H1 (cell line): ENCODE data around the gene RAD51B. TPM values are rescaled to one million over a fixed set of nuclear protein-coding genes. Genes with fewer than 3 reads are reported as not detected.

Experiments
- CTCF ChIA-PET: fragments of 300-600 bp; sonication (Branson Sonifier 250); formaldehyde crosslinking; loops from one replicate; lab custom pipeline; 2021; ENCODE audit not compliant: partially characterized antibody; lab: Charles Lee
- POLR2A ChIA-PET: fragments of 300-600 bp; sonication (Branson Sonifier 250); formaldehyde crosslinking; loops from one replicate; lab custom pipeline; 2021; ENCODE audit warnings: inconsistent platforms; ENCODE audit not compliant: partially characterized antibody; lab: Charles Lee
- DNase-seq, 2 experiments: peaks; one replicate each; pipeline versions ENCODE4 v3.0.0 to v3.0.0-alpha.2; 2010 to 2022; ENCODE audit warnings: low spot score in 2 of 2, low read depth in 1 of 2, mixed read lengths in 1 of 2
- FAIRE-seq: peaks from 2 replicates; lab custom pipeline; 2011; peaks lifted over from hg19 to GRCh38; lab: Jason Lieb, UNC
- H2AFZ ChIP-seq: 2 replicates; pipeline ENCODE4 v1.8.1; 2012; ENCODE audit warnings: low read length, inconsistent platforms
- H2AK5ac ChIP-seq: 2 replicates; pipeline ENCODE4 v1.6.1; 2013; ENCODE audit warnings: low read depth, low read length
- H2BK120ac ChIP-seq: replicated peaks from 2 replicates; pipeline ENCODE3; 2013; ENCODE audit warnings: low read depth, low read length, inconsistent platforms
- H2BK12ac ChIP-seq: 2 replicates; pipeline ENCODE4 v1.6.1; 2013; ENCODE audit warnings: low read depth, low read length
- H2BK15ac ChIP-seq: 2 replicates; pipeline ENCODE4 v1.6.1; 2013; ENCODE audit warnings: low read length
- H2BK20ac ChIP-seq: 2 replicates; pipeline ENCODE4 v1.6.1; 2013; ENCODE audit warnings: low read length
- H2BK5ac ChIP-seq: 2 replicates; pipeline ENCODE4 v1.6.1; 2013; ENCODE audit warnings: low read depth, low read length
- H3K14ac ChIP-seq: 2 replicates; pipeline ENCODE4 v1.6.1; 2013; ENCODE audit warnings: inconsistent platforms; ENCODE audit not compliant: insufficient read length
- H3K18ac ChIP-seq: 2 replicates; pipeline ENCODE4 v1.6.1; 2013; ENCODE audit warnings: low read length; ENCODE audit errors: extremely low read depth
- H3K23ac ChIP-seq: 2 replicates; pipeline ENCODE4 v1.6.1; 2013; ENCODE audit warnings: inconsistent platforms; ENCODE audit not compliant: insufficient read length
- H3K23me2 ChIP-seq: 2 replicates; pipeline ENCODE4 v1.6.1; 2013; ENCODE audit warnings: low read depth, low read length
- H3K27ac ChIP-seq: 2 replicates; pipeline ENCODE4 v1.6.1; 2011; ENCODE audit warnings: low read depth, low read length, inconsistent platforms
- H3K27me3 ChIP-seq, 4 experiments: replicated peaks in 1 of 4; 1 replicate in 1 of 4; 2 replicates in 3 of 4; pipeline versions ENCODE4 v1.6.1 to v1.8.1; 2011 to 2013; ENCODE audit warnings: low read length in 3 of 4, mild to moderate bottlenecking in 3 of 4, inconsistent platforms in 2 of 4, mixed read lengths in 2 of 4, moderate library complexity in 1 of 4; ENCODE audit not compliant: control insufficient read depth in 3 of 4, insufficient read depth in 3 of 4; ENCODE audit errors: extremely low read depth in 1 of 4
- H3K36me3 ChIP-seq, 4 experiments: 2 replicates each; pipeline versions ENCODE4 v1.6.1 to v1.8.1; 2011 to 2013; ENCODE audit warnings: mild to moderate bottlenecking in 4 of 4, low read length in 3 of 4, moderate library complexity in 2 of 4, control low read depth in 1 of 4, inconsistent platforms in 1 of 4; ENCODE audit not compliant: insufficient read depth in 4 of 4, control insufficient read depth in 2 of 4
- H3K4ac ChIP-seq: replicated peaks from 2 replicates; pipeline ENCODE3; 2013; ENCODE audit warnings: low read length, low read depth, mixed read lengths, inconsistent platforms; ENCODE audit not compliant: insufficient read length
- H3K4me1 ChIP-seq, 4 experiments: replicated peaks in 1 of 4; 1 replicate in 1 of 4; 2 replicates in 3 of 4; pipeline versions ENCODE4 v1.6.1 to v1.8.1; 2011 to 2013; ENCODE audit warnings: low read length in 3 of 4, inconsistent platforms in 2 of 4, mixed read lengths in 1 of 4; ENCODE audit not compliant: insufficient read depth in 4 of 4, control insufficient read depth in 3 of 4
- H3K4me2 ChIP-seq, 2 experiments: 2 replicates each; pipeline versions ENCODE4 v1.6.1 to v1.8.1; 2011 to 2013; ENCODE audit warnings: low read depth in 2 of 2, low read length in 2 of 2, control low read depth in 1 of 2, inconsistent platforms in 1 of 2, mild to moderate bottlenecking in 1 of 2; ENCODE audit not compliant: insufficient read depth in 1 of 2
- H3K4me3 ChIP-seq, 4 experiments: fragments of 200-600, 300-600 bp in 1 of 4; sonication (generic), shearing (Covaris generic), sonication (Bioruptor Twin) in 1 of 4; 2 replicates each; pipeline versions ENCODE4 v1.5.1 to v1.8.1; 2011 to 2016; ENCODE audit warnings: low read length in 4 of 4, low read depth in 3 of 4, control low read depth in 2 of 4, inconsistent platforms in 2 of 4, mild to moderate bottlenecking in 2 of 4, mixed read lengths in 1 of 4, moderate library complexity in 1 of 4; ENCODE audit not compliant: insufficient read depth in 2 of 4; ENCODE audit errors: extremely low read depth in 1 of 4
- H3K56ac ChIP-seq: replicated peaks from 2 replicates; pipeline ENCODE3; 2013; ENCODE audit warnings: low read depth, mild to moderate bottlenecking, mixed read lengths, low read length, inconsistent platforms; ENCODE audit not compliant: insufficient read length
- H3K79me1 ChIP-seq: 2 replicates; pipeline ENCODE4 v1.6.1; 2013; ENCODE audit warnings: low read depth, low read length, control low read depth
- H3K79me2 ChIP-seq, 2 experiments: 2 replicates each; pipeline versions ENCODE4 v1.6.1 to v1.8.1; 2012 to 2013; ENCODE audit warnings: low read length in 2 of 2, mild to moderate bottlenecking in 2 of 2, inconsistent platforms in 1 of 2; ENCODE audit not compliant: insufficient read depth in 2 of 2, control insufficient read depth in 1 of 2
- H3K9ac ChIP-seq, 4 experiments: replicated peaks in 1 of 4; 1 replicate in 1 of 4; 2 replicates in 3 of 4; pipeline versions ENCODE4 v1.6.1 to v1.8.1; 2011 to 2013; ENCODE audit warnings: low read depth in 3 of 4, low read length in 3 of 4, control low read depth in 2 of 4, mild to moderate bottlenecking in 2 of 4, moderate library complexity in 2 of 4, inconsistent platforms in 1 of 4; ENCODE audit errors: extremely low read depth in 1 of 4
- H3K9me3 ChIP-seq, 2 experiments: 2 replicates each; pipeline versions ENCODE4 v1.6.1 to v1.8.1; 2012 to 2013; ENCODE audit warnings: mild to moderate bottlenecking in 2 of 2, moderate library complexity in 2 of 2, control low read depth in 1 of 2, inconsistent platforms in 1 of 2, low read depth in 1 of 2, low read length in 1 of 2, mixed read lengths in 1 of 2; ENCODE audit not compliant: insufficient read depth in 2 of 2
- H4K20me1 ChIP-seq, 2 experiments: replicated peaks in 1 of 2; 2 replicates each; pipeline versions ENCODE3 to v1.8.1; 2011 to 2013; ENCODE audit warnings: inconsistent platforms in 2 of 2, low read length in 2 of 2, mild to moderate bottlenecking in 1 of 2; ENCODE audit not compliant: insufficient read depth in 2 of 2, control insufficient read depth in 1 of 2
- H4K5ac ChIP-seq: 2 replicates; pipeline ENCODE4 v1.6.1; 2013; ENCODE audit warnings: low read length, low read depth, mixed read lengths, inconsistent platforms; ENCODE audit not compliant: insufficient read length
- H4K8ac ChIP-seq: 2 replicates; pipeline ENCODE4 v1.8.0; 2013; ENCODE audit warnings: mild to moderate bottlenecking, moderate library complexity, low read length, inconsistent platforms; ENCODE audit not compliant: insufficient read depth; ENCODE audit errors: extremely low read depth
- H4K91ac ChIP-seq: replicated peaks from 2 replicates; pipeline ENCODE3; 2013; ENCODE audit warnings: low read length, mixed read lengths, inconsistent platforms; ENCODE audit not compliant: insufficient read length
- CBX5 ChIP-seq: fragments of 300-800, 300-1000 bp; sonication (generic); IDR thresholded peaks from 2 replicates; pipeline ENCODE4 v1.7.1; 2016; ENCODE audit warnings: antibody characterized with exemption, low read length, low read depth
- CBX8 ChIP-seq: fragments of 300-800, 300-1000 bp; sonication (generic); IDR thresholded peaks from 2 replicates; pipeline ENCODE4 v1.7.1; 2016; ENCODE audit warnings: low read depth, low read length, borderline replicate concordance
- CHD1 ChIP-seq: IDR thresholded peaks from 2 replicates; pipeline ENCODE4 v1.6.1; 2012; ENCODE audit warnings: low read depth, low read length, improper control_type of control experiment
- KDM1A ChIP-seq: fragments of 200-600, 300-600 bp; sonication (generic); IDR thresholded peaks from 2 replicates; pipeline ENCODE4 v1.7.1; 2016; ENCODE audit warnings: mild to moderate bottlenecking, low read length, borderline replicate concordance
- MAFK ChIP-seq: IDR thresholded peaks from 2 replicates; pipeline ENCODE4 v1.6.1; 2012; ENCODE audit warnings: low read depth, mild to moderate bottlenecking, improper control_type of control experiment, low read length
- MAX ChIP-seq: IDR thresholded peaks from 2 replicates; pipeline ENCODE4 v1.6.1; 2012; ENCODE audit warnings: inconsistent platforms
- PHF8 ChIP-seq: fragments of 200-600 bp; sonication (generic); conservative IDR thresholded peaks from 2 replicates; pipeline ENCODE4 v1.7.1; 2012; ENCODE audit warnings: low read depth, mild to moderate bottlenecking, inconsistent platforms, low read length, moderate library complexity
- RAD21 ChIP-seq, 2 experiments: IDR thresholded peaks in 1 of 2; conservative IDR thresholded peaks in 1 of 2; 2 replicates each; pipeline ENCODE4 v1.6.1; 2011; ENCODE audit warnings: low read depth in 2 of 2, low read length in 2 of 2, improper control_type of control experiment in 1 of 2, inconsistent platforms in 1 of 2, mild to moderate bottlenecking in 1 of 2, moderate library complexity in 1 of 2
- SIN3A ChIP-seq, 2 experiments: IDR thresholded peaks in 1 of 2; conservative IDR thresholded peaks in 1 of 2; 2 replicates each; pipeline ENCODE4 v1.6.1; 2011 to 2012; ENCODE audit warnings: low read length in 2 of 2, improper control_type of control experiment in 1 of 2, low read depth in 1 of 2, mild to moderate bottlenecking in 1 of 2
- SIX5 ChIP-seq: IDR thresholded peaks from 2 replicates; pipeline ENCODE4 v1.6.1; 2011; ENCODE audit warnings: mild to moderate bottlenecking, low read depth, low read length
- SUZ12 ChIP-seq: fragments of 200-600 bp; sonication (generic); IDR thresholded peaks from 2 replicates; pipeline ENCODE4 v1.6.1; 2012; ENCODE audit warnings: mild to moderate bottlenecking, inconsistent platforms, low read length, moderate library complexity, mixed read lengths
- TAF7 ChIP-seq: optimal IDR thresholded peaks from 2 replicates; pipeline ENCODE3; 2011; ENCODE audit warnings: low read depth, mild to moderate bottlenecking, inconsistent platforms, low read length, moderate library complexity, borderline replicate concordance
- TCF12 ChIP-seq: IDR thresholded peaks from 2 replicates; pipeline ENCODE4 v1.6.1; 2011; ENCODE audit warnings: low read depth, mild to moderate bottlenecking, low read length
- ZNF274 ChIP-seq: IDR thresholded peaks from 2 replicates; pipeline ENCODE4 v1.7.0; 2012; ENCODE audit warnings: low read length, borderline replicate concordance; ENCODE audit errors: extremely low read depth
- WGBS, 2 experiments: shearing (Covaris generic) in 1 of 2; methylation state at CpG; one replicate each; pipeline versions ENCODE4 v1.1.6 to v1.1.7; 2013 to 2015; ENCODE audit warnings: low lambda C conversion rate in 2 of 2, mixed read lengths in 2 of 2, inconsistent platforms in 1 of 2, low coverage in 1 of 2, missing lambda C conversion rate in 1 of 2; ENCODE audit not compliant: insufficient replicate concordance in 2 of 2, insufficient coverage in 1 of 2, insufficient read length in 1 of 2; ENCODE audit errors: extremely low coverage in 1 of 2, missing lambda C conversion rate in 1 of 2; 5-methylcytosine and 5-hydroxymethylcytosine counted together
- polyA plus RNA-seq, 7 experiments: library from polyadenylated mRNA; depleted of rRNA in 3 of 7; stranded (reverse) in 5 of 7; unstranded in 2 of 7; fragments of >200 nt in 5 of 7; fragments of 200-250 nt in 2 of 7; gene quantifications; 1 replicate in 5 of 7; 2 replicates in 1 of 7; 4 replicates in 1 of 7; pipeline versions ENCODE4 v1.2.1 to v1.2.3, GENCODE V29; 2011 to 2013; ENCODE audit warnings: missing spikeins in 2 of 7, mixed read lengths in 2 of 7
- total RNA-seq: library from RNA; stranded (reverse); fragmentation: NEBNext Ultra II Directional; extraction: Animal tissue kit (Norgen Biotek cat#: 25700); gene quantifications from 2 replicates; pipeline ENCODE4 v1.2.1, GENCODE V29; 2021

The RAD51B gene
- total and polyA plus RNA-seq, 2 of the 8 experiments (the other 6 are each of a cell fraction or from before 2014, with no cell fraction given), result 3.9 to 14.9 TPM

GRCh38 chr14:68228656-68229055 is 409.1 kb downstream of the RAD51B start:
- no peak for DNase-seq
- Histone ChIP-seq H3K9me3 (no peaks in the 10 kb centered on the region), H3K56ac (no peak overlapping the region), H2BK12ac (no peak overlapping the region), H3K14ac (no peak overlapping the region), H2BK20ac (no peak overlapping the region), H2BK5ac (no peak overlapping the region), H3K4me3 (no peak overlapping the region), H3K4me1 (peaks cover 3 to 18% (median 11%) of the 10 kb centered on the region in 4 experiments; a peak in 5 of 7 replicates), H4K5ac (no peak overlapping the region), H3K27me3 (no peaks in the 10 kb centered on the region), H3K18ac (no peak overlapping the region), H2BK15ac (no peak overlapping the region), H3K36me3 (no peaks in the 10 kb centered on the region), H2AK5ac (no peak overlapping the region), H4K8ac (no peak overlapping the region), H4K20me1 (no peaks in the 10 kb centered on the region), H3K23me2 (no peaks in the 10 kb centered on the region), H2BK120ac (no peak overlapping the region), H3K27ac (no peak overlapping the region), H3K23ac (no peak overlapping the region), H3K4me2 (no peak overlapping the region), H2AFZ (no peak overlapping the region), H3K9ac (no peak overlapping the region), H4K91ac (no peak overlapping the region), H3K79me1 (no peaks in the 10 kb centered on the region), H3K4ac (no peak overlapping the region), H3K79me2 (no peaks in the 10 kb centered on the region)
- ChIA-PET CTCF (interaction anchor here (0.6 to 1.3 kb wide), 2 partner anchors 19 to 206 kb away, joined by 3 to 4 read pairs; no protein-coding TSS in a partner anchor), POLR2A (no interaction called here)
- FAIRE-seq, result no peak
- 95% methylated on average over 3 of the region's 3 CpGs; no CpG with 5 or more reads in 1 of the 2 experiments for WGBS, 2 experiments
- TF ChIP-seq CBX8 (no peak), SUZ12 (no peak), CBX5 (no peak), ZNF274 (no peak), RAD21 (IDR thresholded peaks at IDR 0.05 in 1 of 2, conservative IDR thresholded peaks at IDR 0.05 in 1 of 2; ENCODE audit: low read depth in 2 of 2, low read length in 2 of 2) (no peak), MAX (no peak), SIN3A (conservative IDR thresholded peaks at IDR 0.05 in 1 of 2, IDR thresholded peaks at IDR 0.05 in 1 of 2; ENCODE audit: low read depth in 1 of 2, low read length in 2 of 2) (no peak), KDM1A (no peak), TAF7 (no peak), MAFK (no peak), TCF12 (no peak), SIX5 (no peak), CHD1 (no peak), PHF8 (no peak)
